Activated CD8-positive, alpha-beta memory T cell treated with anti-CD3 and anti-CD28 coated beads, Interleukin-2, amount 50 U/mL, for 1 hour (primary cell): ENCODE measurements around the gene OR10G2.
"Not testable (repeated sequence)": the region's sequence is repeated elsewhere in the genome, so short reads cannot be mapped to it uniquely, and the experiment has no call there.

Source experiments
- DNase-seq: peaks from one replicate; pipeline ENCODE4 v3.0.0-alpha.2; 2020; ENCODE audit errors: extremely low read depth

Gene OR10G2, protein sequence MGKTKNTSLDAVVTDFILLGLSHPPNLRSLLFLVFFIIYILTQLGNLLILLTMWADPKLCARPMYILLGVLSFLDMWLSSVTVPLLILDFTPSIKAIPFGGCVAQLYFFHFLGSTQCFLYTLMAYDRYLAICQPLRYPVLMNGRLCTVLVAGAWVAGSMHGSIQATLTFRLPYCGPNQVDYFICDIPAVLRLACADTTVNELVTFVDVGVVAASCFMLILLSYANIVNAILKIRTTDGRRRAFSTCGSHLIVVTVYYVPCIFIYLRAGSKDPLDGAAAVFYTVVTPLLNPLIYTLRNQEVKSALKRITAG

DNA sequence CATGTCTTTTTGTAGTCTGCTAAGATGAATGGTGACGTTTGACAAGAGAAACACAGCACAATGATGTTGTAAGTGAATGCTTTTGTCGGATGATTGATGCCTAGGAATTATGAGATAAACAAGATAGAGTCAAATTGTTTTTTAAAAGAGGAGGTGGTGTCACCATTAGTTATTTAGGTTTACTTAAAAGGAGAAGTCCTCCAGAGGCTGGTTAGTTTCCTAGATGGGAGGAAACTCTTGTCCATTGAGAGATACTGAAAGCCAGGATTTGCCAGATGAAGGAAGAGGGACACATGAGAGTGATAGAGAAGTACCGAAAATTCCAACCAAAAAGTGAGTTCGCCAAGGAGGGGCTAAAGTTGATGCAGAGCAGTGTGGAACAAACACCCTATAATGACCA, at the start of gene OR10G2:
Gene OR10G2 (minus strand): TSS at position 101 of the 400 bp plus-strand sequence. CDS start 98 bp downstream, at position 3.
- DNase-seq, result no peak

DNA sequence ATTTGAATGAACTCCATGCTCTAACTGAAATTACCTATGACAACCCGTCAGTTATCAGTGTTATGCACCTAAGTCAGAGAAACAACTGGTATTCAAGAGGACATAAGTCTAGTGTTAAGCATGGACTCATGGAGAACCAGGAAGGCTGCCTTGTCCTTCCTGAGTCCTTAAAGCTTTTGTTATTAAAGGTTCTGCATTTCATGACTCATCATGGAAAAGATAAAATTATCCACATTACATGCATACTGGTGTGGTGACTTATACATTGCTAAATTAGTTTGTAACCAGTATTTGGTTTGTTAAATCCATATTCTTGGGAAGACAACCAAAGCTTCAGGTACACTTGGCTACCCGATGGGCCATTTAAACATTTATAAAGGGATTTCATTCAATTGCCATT, 45.3 kb upstream of the OR10G2 start:
- no peak for DNase-seq

DNA sequence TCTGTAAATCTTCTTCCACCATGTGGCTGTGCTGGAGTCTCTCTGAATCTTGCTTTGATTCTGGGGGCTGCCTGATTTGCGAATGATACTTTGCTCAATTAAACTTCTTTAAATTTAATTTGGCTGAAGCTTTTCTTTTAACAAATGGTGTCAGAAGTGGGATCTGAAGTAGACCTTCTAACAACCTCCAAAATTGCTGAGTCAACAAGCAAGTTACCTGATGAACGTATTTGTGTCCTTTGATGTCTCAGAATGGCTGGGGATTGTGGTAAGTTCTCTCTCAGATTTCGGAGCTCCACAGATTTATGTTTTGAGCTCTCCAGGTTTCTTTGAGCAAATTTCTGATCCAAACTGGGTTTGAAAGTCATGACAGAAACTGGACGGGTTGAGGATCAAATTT, 40.8 kb upstream of the OR10G2 start:
- DNase-seq, result no peak

DNA sequence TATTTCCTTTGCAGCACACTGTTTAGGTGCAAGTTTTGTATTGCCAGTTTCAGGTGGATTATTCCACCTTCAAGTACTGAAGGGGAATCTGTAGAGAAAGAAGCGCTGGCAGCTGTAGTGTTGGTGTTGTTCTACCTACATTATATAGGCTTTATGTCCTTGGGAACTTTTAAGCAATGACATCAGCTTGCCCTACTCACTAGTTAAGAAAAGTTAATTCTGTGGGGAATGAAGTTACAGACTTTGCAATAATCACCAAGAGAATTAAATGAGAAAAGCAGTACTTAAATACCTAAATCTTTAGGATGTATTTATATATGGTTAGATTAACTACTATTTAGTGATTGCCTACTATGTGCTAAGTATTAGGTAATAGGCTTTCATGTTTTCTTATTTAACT, 39.0 kb upstream of the OR10G2 start, which contains the start of gene OR4E1:
Gene OR4E1 (minus strand): TSS at position 101 of the 400 bp plus-strand sequence. CDS start 2,883 bp downstream, outside the sequence.
- no peak for DNase-seq

DNA sequence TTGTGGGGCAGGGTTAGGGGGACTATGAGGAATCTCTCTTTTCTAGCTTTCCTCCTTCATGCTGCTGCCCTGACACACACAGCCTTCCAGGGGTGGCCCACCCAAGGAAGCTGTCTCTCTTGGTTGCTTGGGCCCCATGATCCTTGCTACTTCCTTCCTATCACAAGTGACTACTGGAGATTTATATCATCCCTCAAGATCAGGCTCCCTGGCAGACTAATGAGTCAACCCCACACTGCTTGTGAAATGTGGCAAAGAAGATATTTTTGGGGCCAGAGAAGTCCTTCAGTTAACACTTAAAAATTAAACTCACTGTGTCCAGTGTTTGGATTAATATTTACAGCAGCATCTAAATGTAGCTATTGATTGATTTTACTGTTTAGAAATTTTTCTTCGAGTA, 37.4 kb upstream of the OR10G2 start:
- DNase-seq, result no peak

DNA sequence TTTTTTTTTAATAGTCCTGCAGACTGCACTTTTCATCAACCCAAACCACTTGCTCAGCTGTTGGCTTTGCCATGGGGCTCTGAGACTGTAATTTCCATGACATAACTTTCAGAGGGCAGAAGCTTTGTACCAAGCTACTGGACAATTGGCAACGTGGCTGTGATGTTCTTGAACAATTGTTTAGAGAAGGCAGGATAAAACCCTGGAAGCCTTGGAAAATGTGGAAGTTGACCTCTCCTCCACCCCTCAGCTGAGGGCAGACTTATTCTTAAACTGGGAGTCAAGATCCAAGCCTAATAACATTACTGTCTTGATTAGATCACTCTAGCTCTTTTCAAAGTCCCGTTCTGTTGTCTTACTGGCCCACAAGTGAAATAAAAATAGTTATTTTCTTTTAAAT, 36.6 kb upstream of the OR10G2 start:
- no peak for DNase-seq

DNA sequence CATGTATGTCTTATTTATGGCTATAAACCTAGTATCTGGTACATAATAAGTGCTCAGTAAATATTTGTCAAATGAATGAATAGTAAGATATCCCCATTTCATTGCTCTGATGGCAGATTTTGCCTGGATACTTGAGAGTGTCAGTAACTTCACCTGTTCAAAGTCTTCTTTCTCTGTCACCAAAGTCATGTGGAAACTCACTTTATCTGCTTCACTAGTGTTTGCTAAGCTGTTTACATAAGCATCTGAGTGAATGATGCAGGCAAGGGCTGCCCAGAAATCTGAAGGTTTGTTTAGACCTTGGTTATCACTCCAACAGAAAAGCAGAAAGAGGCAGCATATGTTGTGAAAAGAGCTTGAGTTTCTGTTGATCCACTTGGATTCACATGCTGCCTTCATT, 34.5 kb upstream of the OR10G2 start:
- DNase-seq, result no peak

DNA sequence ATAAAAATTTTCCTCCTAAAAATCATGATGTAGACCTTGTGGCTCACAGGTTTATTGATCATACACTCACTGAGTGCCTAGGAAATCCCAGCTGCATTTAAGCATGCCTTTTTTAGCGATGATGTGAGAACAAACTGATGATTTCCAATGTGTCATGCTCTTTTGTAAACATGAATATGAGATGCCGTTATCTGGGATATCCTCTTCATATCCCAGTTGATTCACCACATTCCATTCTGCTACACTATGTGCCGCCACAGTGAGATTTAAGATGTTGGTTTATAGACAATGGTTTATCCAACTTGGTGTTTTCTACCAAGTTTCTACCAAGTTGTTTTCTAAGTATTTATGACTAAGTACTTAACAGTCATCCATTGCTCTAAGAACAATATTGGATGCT, 33.6 kb upstream of the OR10G2 start:
- DNase-seq, result no peak

DNA sequence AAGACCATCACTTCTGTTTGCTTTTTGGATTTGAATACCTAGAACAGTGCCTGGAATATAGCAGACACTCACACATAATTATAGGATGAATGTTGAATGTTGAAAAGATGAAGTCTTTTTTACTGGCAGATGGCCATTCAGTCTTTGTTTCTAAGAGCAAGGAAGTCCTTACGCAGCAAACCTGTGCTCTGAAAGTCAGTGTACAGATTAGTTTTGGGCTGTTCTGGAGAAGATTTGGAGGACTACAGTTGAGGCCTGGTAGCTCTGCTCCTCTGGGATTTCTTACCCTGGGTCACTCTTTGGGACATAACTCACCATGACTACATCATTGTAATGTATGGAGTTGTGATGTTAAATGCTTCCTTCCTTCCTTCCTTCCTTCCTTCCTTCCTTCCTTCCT, 22.2 kb upstream of the OR10G2 start:
- DNase-seq, result no peak

DNA sequence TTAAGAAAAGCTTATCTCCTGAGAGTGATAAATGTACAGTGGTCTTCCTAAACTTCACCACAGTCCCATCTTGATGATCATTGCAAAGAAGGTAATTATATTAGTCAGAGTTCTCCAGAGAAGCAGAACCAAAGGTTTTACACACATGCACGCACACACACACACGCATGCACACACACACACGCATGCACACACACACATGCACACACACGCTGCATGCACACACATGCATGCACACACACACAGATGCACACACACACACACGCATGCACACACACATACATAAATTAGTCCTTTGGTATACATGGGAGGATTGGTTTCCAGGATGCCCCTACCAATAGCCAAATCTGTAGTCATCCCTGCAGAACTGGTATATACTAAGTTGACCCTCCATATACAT, 19.5 kb upstream of the OR10G2 start:
- no peak for DNase-seq

DNA sequence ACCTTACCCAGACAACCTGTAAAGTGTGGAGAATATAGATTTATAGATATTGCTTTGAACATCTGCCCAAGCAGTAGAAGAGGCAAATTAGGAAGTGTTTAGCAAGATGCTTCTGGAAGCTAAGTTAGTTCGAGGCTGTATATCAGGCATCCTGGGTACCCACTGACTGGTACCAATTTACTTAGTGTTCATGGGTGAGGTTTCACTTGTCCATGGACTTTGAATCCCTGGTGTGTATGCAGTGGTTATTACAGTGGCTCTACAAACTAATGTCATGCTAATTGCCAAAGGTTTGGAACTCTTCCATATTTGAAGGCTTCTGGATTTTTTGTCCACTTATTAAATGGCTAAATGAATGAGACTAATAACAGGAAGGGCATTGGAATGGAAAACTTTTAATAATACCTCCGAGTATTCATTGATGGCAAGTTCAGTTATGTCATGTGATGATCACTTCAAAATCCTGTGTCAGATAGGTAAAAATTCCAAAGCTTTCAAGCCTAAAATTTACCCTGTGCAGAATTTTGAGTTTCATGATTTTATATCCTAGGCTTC, 18.7 kb upstream of the OR10G2 start, which contains the start of gene OR4E2:
Gene OR4E2 (plus strand): TSS at position 505 of the 555 bp plus-strand sequence. CDS start 11,248 bp downstream, outside the sequence.
- DNase-seq, result no peak

DNA sequence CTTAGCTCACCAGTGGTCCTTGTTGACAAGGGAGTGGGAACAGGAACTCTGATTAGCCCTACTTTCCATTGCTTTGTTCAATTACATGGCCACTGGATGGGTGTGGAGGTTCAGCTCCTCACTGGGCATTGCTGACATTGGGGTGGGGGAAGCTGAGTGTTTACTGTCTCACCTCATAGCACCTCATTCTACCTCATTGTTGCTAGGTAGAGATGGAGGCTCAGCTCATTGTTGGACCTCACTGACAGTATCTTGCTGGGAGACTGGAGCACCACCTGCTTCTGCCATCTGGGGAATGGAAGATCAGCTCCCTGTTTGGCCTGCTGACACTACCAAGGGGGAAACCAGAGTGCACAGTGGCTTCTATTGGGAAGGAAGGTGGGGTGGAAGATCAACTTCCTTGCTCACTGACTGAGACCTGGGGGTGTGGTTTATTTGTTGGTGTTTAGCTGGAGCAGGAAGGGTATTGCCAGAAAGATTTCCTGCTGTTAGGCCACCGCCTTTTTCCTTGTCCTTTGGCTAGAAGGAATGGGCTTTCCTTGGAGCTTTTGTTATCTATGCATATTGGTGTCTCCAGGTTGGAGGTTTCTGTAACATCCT, 17.6 kb upstream of the OR10G2 start:
- DNase-seq, result no peak

DNA sequence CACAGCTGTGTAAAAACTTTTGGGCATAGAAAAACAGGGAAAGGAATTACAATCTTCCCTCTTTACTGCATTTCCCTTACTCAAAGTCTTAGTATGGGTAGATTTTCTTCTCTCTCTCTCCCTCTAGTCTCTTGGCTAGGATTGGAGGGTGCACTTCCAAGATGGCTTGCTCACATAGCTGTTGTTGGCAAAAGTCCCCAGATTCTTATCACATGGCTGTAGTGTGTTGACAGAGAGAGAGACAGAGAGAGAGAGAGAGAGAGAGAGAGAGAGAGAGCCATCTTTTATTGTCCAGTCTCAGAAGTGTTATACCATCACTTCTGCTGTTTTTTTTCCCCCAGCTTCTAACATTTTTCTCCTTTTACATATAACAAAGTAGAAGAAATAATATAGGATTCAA, 12.6 kb upstream of the OR10G2 start:
- no peak for DNase-seq

DNA sequence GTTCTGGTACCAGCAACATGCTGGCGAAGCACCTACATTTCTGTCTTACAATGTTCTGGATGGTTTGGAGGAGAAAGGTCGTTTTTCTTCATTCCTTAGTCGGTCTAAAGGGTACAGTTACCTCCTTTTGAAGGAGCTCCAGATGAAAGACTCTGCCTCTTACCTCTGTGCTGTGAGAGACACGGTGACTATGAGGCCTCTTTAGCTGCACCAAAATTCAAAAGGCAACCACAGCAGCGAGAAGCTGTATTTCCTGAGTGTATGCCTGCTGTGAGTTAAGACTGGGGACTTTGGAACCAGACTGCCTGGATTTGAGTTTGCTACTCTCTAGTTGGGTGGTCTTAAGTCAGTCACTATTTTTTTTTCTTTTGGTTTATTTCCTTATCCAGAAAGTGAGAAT, 8.7 kb upstream of the OR10G2 start:
- no peak for DNase-seq

DNA sequence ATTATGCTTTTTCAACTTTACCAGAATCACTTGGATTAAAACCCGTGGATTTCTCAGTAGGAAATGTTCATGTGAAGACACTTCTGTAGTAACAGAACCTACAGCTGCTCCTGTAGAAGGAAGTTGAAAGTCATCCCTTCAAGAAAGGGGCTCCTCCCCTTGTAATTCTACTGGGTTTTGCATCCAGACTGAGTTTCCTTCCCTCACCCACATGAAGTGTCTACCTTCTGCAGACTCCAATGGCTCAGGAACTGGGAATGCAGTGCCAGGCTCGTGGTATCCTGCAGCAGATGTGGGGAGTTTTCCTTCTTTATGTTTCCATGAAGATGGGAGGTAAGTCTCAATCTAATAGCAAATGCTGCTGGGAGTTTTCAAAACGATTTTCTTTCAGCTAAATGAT, 7.9 kb upstream of the OR10G2 start:
- DNase-seq, result no peak

DNA sequence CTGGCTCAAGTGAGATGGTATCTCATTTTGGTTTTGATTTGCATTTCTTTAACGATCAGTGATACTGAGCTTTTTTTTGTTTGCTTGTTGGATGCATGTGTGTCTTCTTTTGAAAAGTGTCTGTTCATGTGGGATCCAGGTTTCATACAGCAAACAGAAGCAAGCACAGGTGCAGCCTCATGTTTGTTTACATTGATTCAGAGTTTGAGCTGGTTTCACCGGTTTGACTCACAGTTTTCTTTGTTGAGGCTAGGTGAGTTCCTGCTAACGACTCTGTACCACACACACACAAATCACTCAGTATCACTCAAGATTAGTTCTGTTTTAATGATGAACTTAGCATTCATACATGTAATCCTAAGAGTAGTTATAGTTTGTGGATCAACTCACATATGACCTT, 3.7 kb downstream of the OR10G2 start:
- DNase-seq, result no peak

DNA sequence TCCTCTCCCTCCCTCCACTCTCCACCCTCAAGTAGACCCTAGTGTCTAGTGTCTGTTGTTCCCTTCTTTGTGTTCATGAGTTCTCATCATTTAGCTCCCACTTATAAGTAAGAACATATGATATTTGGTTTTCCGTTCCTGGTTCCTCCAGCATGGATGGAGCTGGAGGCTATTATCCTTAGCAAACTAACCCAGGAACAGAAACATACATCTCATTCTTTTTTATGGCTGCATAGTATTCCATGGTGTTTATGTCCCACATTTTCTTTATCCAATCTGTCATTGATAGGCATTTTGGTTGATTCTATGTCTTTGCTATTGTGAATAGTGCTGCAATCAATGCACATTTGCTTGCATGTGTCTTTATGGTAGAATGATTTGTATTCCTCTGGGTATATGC, 4.2 kb downstream of the OR10G2 start:
- DNase-seq, result not testable (repeated sequence)

DNA sequence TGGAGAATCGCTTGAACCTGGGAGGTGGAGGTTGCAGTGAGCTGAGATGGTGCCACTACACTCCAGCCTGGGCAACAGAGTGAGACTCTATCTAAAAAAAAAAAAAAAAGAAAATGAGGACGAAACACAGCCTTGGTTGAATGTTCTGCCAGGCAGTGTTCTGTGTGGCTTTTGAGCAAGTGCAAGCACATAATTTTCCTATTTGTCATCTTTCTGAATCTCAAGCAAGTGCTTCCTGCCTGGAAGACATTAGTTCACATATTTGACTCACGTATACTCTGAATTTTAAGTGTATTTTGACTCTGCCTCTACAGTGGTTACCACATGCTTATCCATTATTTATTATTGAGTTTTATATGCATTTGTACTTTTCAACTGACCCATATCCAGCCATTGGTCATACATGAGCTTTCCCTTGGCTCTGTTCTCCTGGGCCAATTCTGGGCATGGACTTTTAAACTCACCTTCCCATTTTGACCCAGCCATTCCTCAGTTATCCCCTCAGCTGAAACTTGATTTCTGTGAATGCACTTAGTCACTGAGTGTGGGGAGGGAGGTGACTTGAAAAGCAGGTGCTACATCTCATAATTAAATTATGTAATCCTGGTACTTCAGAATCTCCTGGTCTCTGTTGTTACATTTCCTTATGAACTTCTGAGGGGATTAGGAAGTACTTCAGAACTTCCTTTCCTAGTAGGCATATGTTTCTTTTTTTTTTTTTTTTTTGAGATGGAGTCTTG, 8.1 kb downstream of the OR10G2 start:
- no peak for DNase-seq

DNA sequence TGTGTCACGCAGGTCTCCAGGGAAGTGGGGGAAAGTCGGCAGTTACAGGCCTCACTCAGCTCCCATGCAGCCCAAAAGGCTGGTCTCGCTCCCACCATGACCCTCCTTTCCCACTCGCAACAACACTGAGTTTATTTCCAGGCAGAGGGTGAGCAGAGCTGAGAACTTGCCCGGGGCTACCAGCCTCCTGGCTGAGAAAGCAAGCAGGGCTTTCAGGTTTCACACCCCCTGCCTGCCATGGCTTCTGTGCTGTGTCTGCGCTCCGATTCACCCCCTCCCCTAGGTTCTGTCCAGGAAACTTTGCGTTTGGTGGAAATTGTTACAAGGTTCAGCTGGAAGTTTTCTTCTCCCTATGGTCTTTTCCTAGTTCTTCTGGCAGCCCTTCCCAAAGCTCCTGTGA, 17.1 kb downstream of the OR10G2 start:
- no peak for DNase-seq

DNA sequence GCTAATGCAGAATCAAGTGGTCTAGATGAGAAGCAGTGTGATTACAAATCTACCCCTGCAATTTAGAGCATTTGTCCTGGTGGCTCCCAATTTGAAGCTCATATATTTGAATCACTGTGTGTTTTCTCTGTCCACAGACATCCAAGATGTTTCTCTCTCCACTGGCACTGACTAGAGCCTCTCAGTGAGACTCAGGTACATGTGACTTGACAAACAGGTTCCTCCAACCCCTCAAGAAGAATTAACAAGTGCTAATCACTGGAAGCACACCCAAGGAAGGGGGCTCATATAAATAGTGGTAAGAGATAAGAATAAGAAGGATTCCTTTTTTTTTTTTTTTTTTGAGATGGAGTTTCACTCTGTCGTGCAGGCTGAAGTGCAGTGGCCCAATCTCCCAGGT, 20.5 kb downstream of the OR10G2 start:
- DNase-seq, result no peak

DNA sequence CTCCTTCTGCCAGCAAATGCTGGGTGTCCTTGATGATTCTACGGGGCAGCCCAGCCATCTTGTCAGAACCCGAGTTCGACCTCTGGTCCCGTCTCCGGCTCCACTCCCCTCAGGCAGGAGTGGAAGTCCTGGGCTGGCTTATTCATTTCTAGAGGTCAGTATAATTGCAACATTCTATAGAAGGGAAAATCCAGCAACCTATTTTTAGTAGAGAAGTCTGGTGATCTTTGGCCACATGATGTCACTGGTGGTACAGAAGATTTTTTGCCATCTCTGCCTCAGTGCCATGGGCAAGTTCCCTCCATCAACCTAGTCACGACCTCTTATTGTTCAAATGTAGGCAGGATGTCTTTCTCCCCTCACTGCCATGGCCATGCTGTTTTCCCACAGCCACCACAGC, 22.4 kb downstream of the OR10G2 start:
- DNase-seq, result no peak

DNA sequence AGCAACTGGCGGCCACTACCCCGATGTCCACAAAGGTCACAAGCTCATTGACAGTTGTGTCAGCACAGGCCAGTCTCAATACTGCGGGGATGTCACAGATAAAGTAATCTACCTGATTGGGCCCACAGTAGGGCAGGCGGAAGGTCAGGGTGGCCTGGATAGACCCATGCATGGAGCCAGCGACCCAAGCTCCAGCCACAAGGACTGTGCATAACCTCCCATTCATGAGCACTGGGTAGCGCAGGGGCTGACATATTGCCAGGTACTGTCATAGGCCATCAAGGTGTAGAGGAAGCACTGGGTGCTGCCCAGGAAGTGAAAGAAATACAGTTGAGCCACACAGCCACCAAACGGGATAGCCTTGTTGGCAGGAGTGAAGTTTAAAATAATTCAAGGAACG, 32.6 kb downstream of the OR10G2 start:
- DNase-seq, result not testable (repeated sequence)

DNA sequence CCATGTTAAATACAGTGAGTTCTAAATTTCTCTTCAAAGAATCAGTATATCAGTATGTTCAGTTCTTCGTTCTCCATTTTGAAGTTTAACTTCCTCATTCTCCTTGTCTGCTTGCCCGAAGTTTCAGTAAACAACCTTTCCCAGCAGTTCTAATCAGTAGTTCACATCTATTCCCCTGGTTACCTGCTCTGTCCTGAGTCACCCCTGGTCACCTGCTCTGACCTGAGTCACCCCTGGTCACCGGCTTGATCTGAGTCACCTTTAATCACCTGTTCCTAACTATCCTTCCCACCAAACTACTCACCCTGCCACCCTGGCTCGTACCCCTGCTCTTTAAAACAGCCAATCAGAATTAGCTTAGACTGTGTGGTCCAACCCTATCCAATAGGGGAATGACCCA, 45.4 kb downstream of the OR10G2 start:
- no peak for DNase-seq
